Measurements from ENCODE around the gene ZNF658. TPM values are rescaled to one million over a fixed set of nuclear protein-coding genes. Genes with fewer than 3 reads are reported as not detected.

Gene ZNF658
- polyA plus RNA-seq, 5 donors: 6.8 to 9.0 (median 7.5) TPM

Other genes with a start within 250 kb of the ZNF658 start
- not detected for gene SPATA31A3, start 91.8 kb downstream of the ZNF658 start, polyA plus RNA-seq (ENCODE audit: insufficient read depth in 1 of 5, insufficient read length in 5 of 5, low replicate concordance in 1 of 5)